Measurements from ENCODE around the gene RIPK3.
A peak's percentile ranks its signal among the peaks of the same experiment; 100 is the strongest.

RIPK3 gene

DNA sequence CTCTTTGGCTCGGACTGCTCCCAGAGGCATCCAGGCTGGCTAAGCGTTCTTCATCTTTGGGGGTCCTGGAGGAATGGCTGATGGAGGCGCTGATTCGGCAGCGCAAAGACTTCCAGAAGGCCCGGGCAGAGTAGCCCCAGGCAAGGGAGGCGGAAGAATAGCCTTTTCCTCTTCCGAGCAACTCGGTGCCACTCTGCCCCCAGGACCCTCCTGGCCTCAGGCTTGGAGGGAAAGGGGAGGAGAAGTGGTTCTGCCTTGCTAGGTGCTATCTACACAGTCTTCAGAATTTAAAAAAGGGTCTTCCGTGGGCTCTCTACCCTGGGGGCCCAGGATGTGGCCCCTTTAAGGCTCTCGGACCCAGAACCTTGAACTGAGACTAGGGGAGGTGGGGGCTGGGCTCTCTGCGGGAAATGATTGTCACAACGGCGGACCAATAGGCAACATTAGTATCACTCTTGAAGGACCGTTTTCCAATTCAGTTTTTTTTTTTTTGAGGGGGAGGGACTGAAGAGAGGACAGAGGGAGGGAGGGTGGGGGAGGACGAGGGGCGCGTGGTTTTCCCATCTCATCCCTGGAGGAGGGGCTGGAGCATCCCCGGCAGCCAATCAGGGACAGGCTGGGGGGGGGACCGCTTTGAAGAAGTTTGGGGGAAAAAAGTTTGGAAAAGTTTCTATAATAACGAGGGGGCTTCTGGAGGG lies 27.9 kb upstream of the RIPK3 start, which contains the start of gene NFATC4:
TSS of gene NFATC4 (plus strand) at position 671 of the 698 bp plus-strand sequence. CDS start 157 bp downstream, outside the sequence.
- Histone ChIP-seq H2AFZ (ENCODE audit: low read length) (peak within 1 kb of the TSS; percentile 77), H3K9me3 (replicated peaks; ENCODE audit: insufficient read depth, low read length) (no peaks in the 10 kb centered on the region), H3K36me3 (replicated peaks; ENCODE audit: insufficient read depth, low read length) (no peaks in the 10 kb centered on the region), H3K4me3 (ENCODE audit: low read length) (peak within 1 kb of the TSS; percentile 58), H3K4me2 (ENCODE audit: low read depth, low read length) (peak within 1 kb of the TSS; percentile 95), H4K20me1 (ENCODE audit: insufficient read depth, low read length) (no peaks in the 10 kb centered on the region), H3K27ac (ENCODE audit: low read length) (peak within 1 kb of the TSS; percentile 70; the same call in 1 of the 2 replicates), H3K27me3 (replicated peaks; ENCODE audit: insufficient read depth, low read length) (no peaks in the 10 kb centered on the region), H3K4me1 (ENCODE audit: low read length) (no peaks in the 10 kb centered on the region), H3K9me2 (replicated peaks; ENCODE audit: insufficient read depth, low read length) (no peaks in the 10 kb centered on the region), H3K9ac (ENCODE audit: low read length) (peak within 1 kb of the TSS; percentile 74), H3K79me2 (ENCODE audit: low read length) (no peaks in the 10 kb centered on the region), H3F3A (ENCODE audit: insufficient read depth, low read length) (0 out of 2 replicates have a peak, but pooled peaks cover 3% of the 10 kb centered on the region)
- no peak for TF ChIP-seq EZH2 (optimal IDR thresholded peaks at IDR 0.05; ENCODE audit: low read depth, low read length)
- DNase-seq, result peak; percentile 64

DNA sequence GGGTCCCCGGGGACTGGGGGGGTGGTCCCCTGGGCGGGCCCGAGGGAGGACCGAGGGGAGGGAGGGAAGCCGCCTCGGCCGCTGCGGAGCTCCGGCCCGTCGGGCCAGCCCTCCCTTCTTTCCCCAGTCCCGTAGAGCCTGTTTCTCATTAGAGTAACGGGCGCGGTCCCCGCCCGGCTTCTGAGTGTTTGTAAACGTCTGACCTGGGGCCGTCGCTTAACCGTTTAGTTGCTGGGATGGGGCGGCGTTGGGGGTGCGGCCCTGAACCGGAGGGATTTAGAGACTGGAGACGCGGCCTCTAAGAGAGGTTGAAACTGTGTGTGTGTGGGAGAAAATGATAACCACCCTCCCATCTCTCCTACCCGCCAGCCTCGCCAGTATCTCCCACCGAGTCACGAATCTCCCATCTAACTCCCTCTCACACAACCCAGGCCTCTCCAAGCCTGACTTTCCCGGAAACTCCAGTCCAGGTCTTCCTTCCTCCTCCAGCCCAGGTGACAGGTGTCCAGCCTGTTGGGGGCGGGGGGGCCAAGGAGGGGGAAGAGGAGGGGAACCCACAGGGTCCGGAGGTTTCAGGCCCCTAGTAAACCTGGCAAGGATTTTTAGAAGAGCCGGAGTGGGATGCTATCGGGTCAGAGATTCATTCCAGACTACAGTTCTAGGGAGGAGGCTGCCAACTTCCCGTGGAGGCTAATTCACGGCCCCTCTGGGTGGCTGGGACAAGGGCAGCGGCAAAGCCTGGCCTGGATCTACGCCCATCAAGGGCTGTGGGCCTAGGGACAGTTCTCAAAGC lies 27.1 kb upstream of the RIPK3 start:
- peak overlapping the region; percentile 95 for H3K4me2 ChIP-seq (ENCODE audit: low read depth, low read length)
- no peaks in the 10 kb centered on the region for H3K79me2 ChIP-seq (ENCODE audit: low read length)
- peak overlapping the region; percentile 70; the same call in 1 of the 2 replicates for H3K27ac ChIP-seq (ENCODE audit: low read length)
- H3K9me3 ChIP-seq (replicated peaks; ENCODE audit: insufficient read depth, low read length), result no peaks in the 10 kb centered on the region
- DNase-seq, result peak; percentile 86
- H3F3A ChIP-seq (ENCODE audit: insufficient read depth, low read length), result 0 out of 2 replicates have a peak, but pooled peaks cover 3% of the 10 kb centered on the region
- H3K9me2 ChIP-seq (replicated peaks; ENCODE audit: insufficient read depth, low read length), result no peaks in the 10 kb centered on the region
- peak overlapping the region; percentile 58 for H3K4me3 ChIP-seq (ENCODE audit: low read length)
- no peaks in the 10 kb centered on the region for H3K36me3 ChIP-seq (replicated peaks; ENCODE audit: insufficient read depth, low read length)
- H4K20me1 ChIP-seq (ENCODE audit: insufficient read depth, low read length), result no peaks in the 10 kb centered on the region
- H2AFZ ChIP-seq (ENCODE audit: low read length), result peak overlapping the region; percentile 77
- no peaks in the 10 kb centered on the region for H3K27me3 ChIP-seq (replicated peaks; ENCODE audit: insufficient read depth, low read length)
- H3K4me1 ChIP-seq (ENCODE audit: low read length), result no peaks in the 10 kb centered on the region
- TF ChIP-seq, protein P1, sequence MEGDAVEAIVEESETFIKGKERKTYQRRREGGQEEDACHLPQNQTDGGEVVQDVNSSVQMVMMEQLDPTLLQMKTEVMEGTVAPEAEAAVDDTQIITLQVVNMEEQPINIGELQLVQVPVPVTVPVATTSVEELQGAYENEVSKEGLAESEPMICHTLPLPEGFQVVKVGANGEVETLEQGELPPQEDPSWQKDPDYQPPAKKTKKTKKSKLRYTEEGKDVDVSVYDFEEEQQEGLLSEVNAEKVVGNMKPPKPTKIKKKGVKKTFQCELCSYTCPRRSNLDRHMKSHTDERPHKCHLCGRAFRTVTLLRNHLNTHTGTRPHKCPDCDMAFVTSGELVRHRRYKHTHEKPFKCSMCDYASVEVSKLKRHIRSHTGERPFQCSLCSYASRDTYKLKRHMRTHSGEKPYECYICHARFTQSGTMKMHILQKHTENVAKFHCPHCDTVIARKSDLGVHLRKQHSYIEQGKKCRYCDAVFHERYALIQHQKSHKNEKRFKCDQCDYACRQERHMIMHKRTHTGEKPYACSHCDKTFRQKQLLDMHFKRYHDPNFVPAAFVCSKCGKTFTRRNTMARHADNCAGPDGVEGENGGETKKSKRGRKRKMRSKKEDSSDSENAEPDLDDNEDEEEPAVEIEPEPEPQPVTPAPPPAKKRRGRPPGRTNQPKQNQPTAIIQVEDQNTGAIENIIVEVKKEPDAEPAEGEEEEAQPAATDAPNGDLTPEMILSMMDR (IDR thresholded peaks at IDR 0.05; ENCODE audit: low read length), result no peak
- no peak for TF ChIP-seq EZH2phosphoT487 (IDR thresholded peaks at IDR 0.05; ENCODE audit: low read length)
- TF ChIP-seq EZH2 (optimal IDR thresholded peaks at IDR 0.05; ENCODE audit: low read depth, low read length), result no peak
- H3K9ac ChIP-seq (ENCODE audit: low read length), result peak overlapping the region; percentile 74

DNA sequence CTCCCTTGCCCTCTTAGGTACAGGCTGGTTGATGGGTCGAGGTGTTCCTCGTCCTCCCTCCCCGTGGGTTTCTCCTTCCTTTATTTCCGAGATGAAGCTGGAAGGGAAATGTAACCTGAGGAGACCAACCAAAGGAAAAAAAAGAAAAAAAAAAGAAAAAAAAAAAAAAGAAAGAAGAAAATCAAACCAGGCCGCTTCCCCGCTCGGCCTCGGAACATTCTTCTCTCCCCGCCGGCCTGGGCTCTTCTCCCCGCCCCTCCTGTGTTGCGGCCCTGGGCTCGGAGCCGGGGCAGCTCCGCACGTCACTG lies 26.6 kb upstream of the RIPK3 start:
- Histone ChIP-seq H3K4me3 (ENCODE audit: low read length) (peak overlapping the region; percentile 58), H2AFZ (ENCODE audit: low read length) (peak overlapping the region; percentile 70), H3K27ac (ENCODE audit: low read length) (peak overlapping the region; percentile 70; the same call in 1 of the 2 replicates), H3K27me3 (replicated peaks; ENCODE audit: insufficient read depth, low read length) (no peaks in the 10 kb centered on the region), H4K20me1 (ENCODE audit: insufficient read depth, low read length) (no peaks in the 10 kb centered on the region), H3K36me3 (replicated peaks; ENCODE audit: insufficient read depth, low read length) (no peaks in the 10 kb centered on the region), H3K9ac (ENCODE audit: low read length) (peak overlapping the region; percentile 74), H3K4me2 (ENCODE audit: low read depth, low read length) (peak overlapping the region; percentile 95), H3K9me2 (replicated peaks; ENCODE audit: insufficient read depth, low read length) (no peaks in the 10 kb centered on the region), H3K4me1 (ENCODE audit: low read length) (no peaks in the 10 kb centered on the region), H3F3A (ENCODE audit: insufficient read depth, low read length) (0 out of 2 replicates have a peak, but pooled peaks cover 3% of the 10 kb centered on the region), H3K79me2 (ENCODE audit: low read length) (no peaks in the 10 kb centered on the region), H3K9me3 (replicated peaks; ENCODE audit: insufficient read depth, low read length) (no peaks in the 10 kb centered on the region)
- TF ChIP-seq EZH2phosphoT487 (IDR thresholded peaks at IDR 0.05; ENCODE audit: low read length), result no peak
- TF ChIP-seq, protein P1 (IDR thresholded peaks at IDR 0.05; ENCODE audit: low read length), result no peak
- no peak for TF ChIP-seq EZH2 (optimal IDR thresholded peaks at IDR 0.05; ENCODE audit: low read depth, low read length)
- DNase-seq, result no peak
